Peyer's patch (tissue), 4 donors: ENCODE results near the gene PDIK1L. TPM values are rescaled to one million over a fixed set of nuclear protein-coding genes. Genes with fewer than 3 reads are reported as not detected.
A peak's percentile ranks its signal among the peaks of the same experiment; 100 is the strongest.

Source experiments
- DNase-seq, 3 donors: peaks; one replicate each; pipeline ENCODE4 v3.0.0-alpha.2; 2017 to 2019
- H3K27ac ChIP-seq, 4 donors: fragments of 200-600 bp; sonication (generic); one replicate each; pipeline ENCODE4 v1.5.1; 2016 to 2019
- H3K27me3 ChIP-seq, 2 donors: fragments of 200-600 bp; sonication (generic); one replicate each; pipeline ENCODE4 v1.5.1; 2019
- H3K36me3 ChIP-seq, 3 donors: fragments of 200-600 bp; sonication (generic); one replicate each; pipeline ENCODE4 v1.5.1; 2016 to 2019
- H3K4me1 ChIP-seq, 4 donors: fragments of 200-600 bp; sonication (generic); one replicate each; pipeline ENCODE4 v1.5.1; 2016 to 2019
- H3K4me3 ChIP-seq, 4 donors: fragments of 200-600 bp; sonication (generic); 1 replicate in 3 of 4; 2 replicates in 1 of 4; pipeline ENCODE4 v1.5.1; 2016 to 2019; ENCODE audit warnings: mild to moderate bottlenecking in 1 of 4
- H3K9me3 ChIP-seq, 4 donors: fragments of 200-600 bp; sonication (generic); one replicate each; pipeline ENCODE4 v1.5.1; 2016 to 2019; ENCODE audit warnings: mild to moderate bottlenecking in 1 of 4
- POLR2A ChIP-seq, 2 donors: fragments of 450-650 bp; IDR thresholded peaks; one replicate each; pipeline ENCODE4 v1.5.1; 2017; ENCODE audit warnings: antibody characterized with exemption in 2 of 2, mild to moderate bottlenecking in 2 of 2, moderate library complexity in 2 of 2
- total RNA-seq, 4 donors: library from RNA; depleted of rRNA; stranded (reverse); fragments of >200 nt; gene quantifications; one replicate each; pipeline ENCODE4 v1.1.0, GENCODE V29; 2016
- TF ChIP-seq, protein P1 (sequence below), 6 experiments: fragments of 450-650 bp in 4 of 6; fragments of 200-600 bp in 2 of 6; sonication (generic) in 1 of 6; IDR thresholded peaks; one replicate each; pipeline ENCODE4 v1.5.1; 2017 to 2019; ENCODE audit warnings: antibody characterized with exemption in 6 of 6, mild to moderate bottlenecking in 3 of 6, moderate library complexity in 1 of 6

PDIK1L gene
- total RNA-seq, 4 donors from 2014 or later: 8.3 to 13.2 (median 12.4) TPM

DNA sequence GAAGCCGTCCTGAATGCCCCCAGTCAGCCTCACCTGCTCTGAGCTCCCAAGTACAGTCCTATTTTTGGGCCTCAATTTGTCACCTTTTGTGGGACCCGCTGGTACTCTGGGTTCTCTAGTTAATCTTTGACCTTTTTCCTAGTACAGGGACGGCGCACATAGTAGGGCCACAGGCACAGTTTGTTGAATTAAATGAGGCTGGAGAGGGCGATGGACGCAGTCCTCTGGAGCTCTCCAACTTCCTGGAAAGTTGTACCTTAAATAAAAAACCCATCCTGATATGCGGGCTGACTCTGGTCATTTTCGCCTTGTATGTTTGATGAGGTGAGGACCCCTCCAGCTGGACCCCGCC lies 52.0 kb downstream of the PDIK1L start:
- Histone ChIP-seq H3K27me3 (peaks cover 0 to 5% of the 10 kb centered on the region in 2 donors), H3K4me1 (peaks cover 3 to 18% (median 10%) of the 10 kb centered on the region in 4 donors), H3K4me3 (peak overlapping the region in 3 of 4 donors; percentile 48 to 65 (median 51)), H3K9me3 (no peaks in the 10 kb centered on the region), H3K27ac (no peak overlapping the region), H3K36me3 (no peaks in the 10 kb centered on the region)
- DNase-seq: no peak
- TF ChIP-seq POLR2A (IDR thresholded peaks at IDR 0.05): no peak
- TF ChIP-seq, protein P1, sequence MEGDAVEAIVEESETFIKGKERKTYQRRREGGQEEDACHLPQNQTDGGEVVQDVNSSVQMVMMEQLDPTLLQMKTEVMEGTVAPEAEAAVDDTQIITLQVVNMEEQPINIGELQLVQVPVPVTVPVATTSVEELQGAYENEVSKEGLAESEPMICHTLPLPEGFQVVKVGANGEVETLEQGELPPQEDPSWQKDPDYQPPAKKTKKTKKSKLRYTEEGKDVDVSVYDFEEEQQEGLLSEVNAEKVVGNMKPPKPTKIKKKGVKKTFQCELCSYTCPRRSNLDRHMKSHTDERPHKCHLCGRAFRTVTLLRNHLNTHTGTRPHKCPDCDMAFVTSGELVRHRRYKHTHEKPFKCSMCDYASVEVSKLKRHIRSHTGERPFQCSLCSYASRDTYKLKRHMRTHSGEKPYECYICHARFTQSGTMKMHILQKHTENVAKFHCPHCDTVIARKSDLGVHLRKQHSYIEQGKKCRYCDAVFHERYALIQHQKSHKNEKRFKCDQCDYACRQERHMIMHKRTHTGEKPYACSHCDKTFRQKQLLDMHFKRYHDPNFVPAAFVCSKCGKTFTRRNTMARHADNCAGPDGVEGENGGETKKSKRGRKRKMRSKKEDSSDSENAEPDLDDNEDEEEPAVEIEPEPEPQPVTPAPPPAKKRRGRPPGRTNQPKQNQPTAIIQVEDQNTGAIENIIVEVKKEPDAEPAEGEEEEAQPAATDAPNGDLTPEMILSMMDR (IDR thresholded peaks at IDR 0.05): no peak

DNA sequence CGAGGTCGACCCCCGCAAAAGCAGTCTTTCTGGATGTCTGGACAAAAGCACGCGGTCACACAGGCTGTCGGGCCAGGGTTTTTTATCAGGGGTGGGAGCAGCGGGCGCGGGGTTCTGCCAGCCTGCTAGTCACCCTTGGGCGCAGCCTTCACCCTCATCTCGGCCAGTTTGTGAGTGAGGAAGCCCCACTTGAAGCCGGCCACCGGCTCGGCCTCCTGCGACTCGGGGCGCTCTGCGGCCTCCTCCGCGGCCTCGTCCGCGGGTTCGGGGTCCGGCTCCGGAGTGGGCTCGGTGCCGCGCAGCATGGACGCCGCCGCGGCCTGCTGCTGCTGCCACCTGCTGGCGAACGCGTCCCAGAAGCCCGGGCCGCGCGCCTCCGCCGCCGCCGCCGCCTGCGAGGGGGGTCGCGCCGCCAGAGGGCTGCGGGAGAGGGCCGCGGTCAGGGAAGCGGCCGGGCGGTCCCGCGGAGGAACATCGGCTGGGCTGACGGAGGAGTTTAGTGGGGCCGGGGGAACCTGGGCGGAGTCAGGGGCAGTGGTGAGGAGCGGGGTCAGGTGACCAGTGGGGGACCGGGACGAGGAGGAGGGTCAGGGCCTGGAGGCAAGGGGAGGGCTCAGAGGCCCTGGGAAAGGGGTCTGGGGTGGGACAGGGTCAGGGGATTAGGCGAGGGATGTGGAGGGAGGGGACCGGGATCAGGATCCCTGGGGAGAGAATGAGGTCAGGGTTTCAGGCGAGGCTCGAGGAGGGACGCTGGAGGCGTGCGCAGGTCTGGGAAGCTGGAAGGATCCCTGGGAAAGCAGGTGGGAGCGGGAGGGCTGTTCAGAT lies 52.6 kb downstream of the PDIK1L start:
- peaks cover 0 to 5% of the 10 kb centered on the region in 2 donors for H3K27me3 ChIP-seq
- H3K27ac ChIP-seq: peak overlapping the region in 1 of 4 donors; percentile 17
- no peaks in the 10 kb centered on the region for H3K36me3 ChIP-seq
- H3K4me1 ChIP-seq: peaks cover 3 to 18% (median 10%) of the 10 kb centered on the region in 4 donors
- H3K4me3 ChIP-seq: peak overlapping the region; percentile 24 to 65 (median 50)
- DNase-seq: peak in 1 of 3 donors; percentile 68
- TF ChIP-seq POLR2A (IDR thresholded peaks at IDR 0.05): no peak
- TF ChIP-seq, protein P1 (IDR thresholded peaks at IDR 0.05): peak; percentile 55 to 82 (median 74)
- no peaks in the 10 kb centered on the region for H3K9me3 ChIP-seq

DNA sequence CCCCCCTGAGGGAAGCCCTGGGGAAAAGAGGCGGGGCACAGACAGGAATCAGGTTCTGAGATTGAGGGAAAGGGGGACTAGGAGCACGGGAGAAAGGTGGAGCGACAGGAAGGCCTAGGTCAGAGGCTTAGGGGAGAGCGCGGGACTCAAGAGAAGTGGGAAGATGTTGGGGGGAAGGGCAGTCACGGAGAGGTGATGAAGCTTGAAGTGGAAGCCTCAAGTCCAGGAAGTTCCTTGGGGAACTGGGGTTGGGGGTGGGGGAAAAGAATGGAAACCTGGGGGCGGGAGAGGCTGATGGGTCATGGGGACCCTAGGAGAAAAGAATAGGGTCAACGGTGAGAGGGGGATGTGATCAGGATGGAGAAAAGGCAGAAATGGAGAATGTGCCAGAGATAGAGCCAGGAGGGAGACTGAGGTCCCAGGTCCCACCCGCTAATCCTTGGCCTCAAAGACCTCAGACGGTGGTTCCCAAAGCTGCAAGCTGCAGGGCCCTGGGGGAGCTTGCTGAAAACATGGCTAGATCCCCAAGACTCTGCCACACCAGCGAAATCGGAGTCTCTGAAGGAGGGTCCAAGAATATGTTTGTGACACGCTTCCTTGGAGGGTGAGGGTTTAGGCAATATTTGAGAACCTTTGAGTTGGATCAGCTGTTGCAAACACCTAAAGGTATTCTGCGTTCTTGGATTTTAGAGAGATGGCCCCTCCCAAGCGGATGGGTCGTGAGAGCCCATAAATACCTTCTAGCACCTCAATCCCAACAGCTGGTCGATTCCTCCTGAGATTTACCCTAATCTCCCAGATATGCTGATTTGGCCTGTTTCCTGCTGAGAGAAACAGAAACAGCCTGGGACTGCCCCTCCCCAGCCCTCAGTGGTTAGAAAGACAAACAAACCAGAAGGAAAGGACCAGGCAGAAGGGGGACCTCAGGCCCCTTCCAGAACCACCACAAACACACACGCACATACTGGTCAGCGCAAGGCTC lies 53.5 kb downstream of the PDIK1L start:
- Histone ChIP-seq H3K9me3 (no peaks in the 10 kb centered on the region), H3K36me3 (no peaks in the 10 kb centered on the region), H3K4me3 (no peak overlapping the region), H3K4me1 (peaks cover 3 to 18% (median 10%) of the 10 kb centered on the region in 4 donors), H3K27me3 (peaks cover 0 to 5% of the 10 kb centered on the region in 2 donors), H3K27ac (no peak overlapping the region)
- DNase-seq: no peak
- no peak for TF ChIP-seq POLR2A (IDR thresholded peaks at IDR 0.05)
- TF ChIP-seq, protein P1 (IDR thresholded peaks at IDR 0.05): no peak

DNA sequence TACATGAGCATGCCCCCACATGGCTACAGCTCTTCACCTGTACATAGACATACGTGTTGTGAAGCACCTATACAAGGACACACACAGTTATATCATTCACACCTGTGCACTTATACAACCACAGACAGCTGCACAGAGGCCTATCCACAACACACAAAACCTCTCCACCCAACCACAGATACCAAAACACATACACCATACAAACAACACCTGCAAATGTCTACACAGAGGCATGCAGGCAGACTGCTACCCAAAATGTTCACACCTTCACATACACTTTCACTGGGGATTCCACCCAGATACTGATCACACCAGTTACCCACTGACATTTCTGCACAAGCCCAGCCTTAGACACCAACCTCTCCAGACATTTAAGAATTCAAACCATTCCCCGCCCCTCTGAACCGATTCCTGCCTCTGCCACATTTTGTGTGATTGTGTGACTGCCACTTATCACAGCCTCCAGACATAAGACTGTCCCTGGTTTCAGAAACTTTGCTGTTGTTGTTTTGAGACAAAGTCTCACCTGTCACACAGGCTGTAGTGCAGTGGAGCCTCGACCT lies 55.2 kb downstream of the PDIK1L start:
- Histone ChIP-seq H3K36me3 (no peaks in the 10 kb centered on the region), H3K27me3 (no peaks in the 10 kb centered on the region), H3K4me1 (peaks cover 0 to 24% (median 7%) of the 10 kb centered on the region in 4 donors), H3K27ac (no peak overlapping the region), H3K4me3 (no peak overlapping the region), H3K9me3 (no peaks in the 10 kb centered on the region)
- DNase-seq: no peak
- TF ChIP-seq POLR2A (IDR thresholded peaks at IDR 0.05): no peak
- TF ChIP-seq, protein P1 (IDR thresholded peaks at IDR 0.05): no peak
